Measurements from ENCODE around the gene HTRA2.

HTRA2 gene

DNA sequence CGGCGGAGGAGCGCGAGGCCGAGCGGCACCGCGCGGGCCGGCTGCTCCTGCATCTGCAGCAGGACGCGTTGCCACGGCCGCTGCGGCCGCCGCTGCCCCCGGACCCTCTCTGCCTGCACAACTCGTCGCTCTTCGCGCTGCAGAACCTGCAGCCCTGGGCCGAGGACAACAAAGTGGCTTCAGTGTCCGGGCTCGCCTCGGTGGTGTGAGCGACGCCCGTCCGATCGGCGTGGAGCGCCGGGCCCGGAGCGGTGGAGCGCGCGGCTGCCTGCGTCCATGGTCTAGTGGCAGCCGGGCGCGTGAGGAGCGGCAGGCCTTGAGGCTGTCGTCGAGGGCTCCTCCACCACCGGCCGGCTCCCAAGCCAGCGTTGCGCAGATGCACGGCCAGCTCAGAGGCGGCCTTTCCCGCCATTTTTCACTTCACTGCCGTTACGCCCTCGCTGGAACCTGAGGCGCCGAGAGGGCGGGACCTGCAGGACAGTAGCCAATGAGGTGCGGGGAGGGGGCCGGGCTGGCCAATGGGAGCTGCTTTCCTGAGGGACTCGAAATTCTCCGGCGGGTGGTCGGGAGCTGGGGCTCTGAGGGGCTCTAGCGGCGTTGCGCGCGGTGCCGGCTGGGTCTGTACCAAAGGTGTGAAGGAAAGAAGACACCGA is 13.6 kb upstream of the HTRA2 start:
- peak; percentile 83 for DNase-seq (ENCODE audit: low spot score)

DNA sequence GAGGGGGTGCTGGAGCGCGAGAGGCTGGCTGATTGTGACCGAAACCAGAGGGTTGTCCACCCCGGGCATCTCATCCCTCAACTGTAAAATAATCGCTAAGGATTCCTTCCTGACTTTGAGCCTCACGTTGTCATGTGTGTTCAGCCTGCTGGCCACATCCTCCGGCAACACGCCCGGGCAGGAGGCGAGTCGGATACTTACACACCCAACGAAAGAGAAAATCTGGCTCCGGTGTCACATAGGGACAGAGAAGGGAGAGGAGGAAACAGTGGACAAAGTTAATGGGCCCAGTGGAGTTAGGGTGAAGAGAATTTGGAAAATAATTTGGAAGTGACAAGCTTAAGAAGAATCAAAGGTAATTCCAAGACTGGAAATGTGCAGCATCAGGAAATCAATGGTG is 13.1 kb upstream of the HTRA2 start:
- DNase-seq (ENCODE audit: low spot score): no peak

DNA sequence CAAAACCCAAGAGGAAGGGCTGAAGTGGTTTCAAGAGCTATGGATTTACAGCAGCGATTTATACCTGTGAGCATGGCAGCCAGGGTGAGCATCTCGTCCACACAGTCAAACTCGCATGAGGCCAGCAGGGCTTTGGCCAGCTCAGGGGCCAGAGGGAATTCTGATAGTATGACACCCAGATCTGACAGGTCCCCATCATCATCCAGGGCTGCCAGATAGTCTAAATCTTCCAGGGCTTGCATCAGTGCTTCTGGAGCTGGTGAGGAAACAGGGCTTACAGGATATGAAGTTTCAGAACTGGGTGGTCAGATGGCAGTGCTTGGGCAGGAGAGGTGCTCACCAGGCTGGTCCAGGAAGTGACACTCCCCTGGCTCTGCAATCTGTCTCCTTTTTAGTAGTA is 7.2 kb upstream of the HTRA2 start:
- no peak for DNase-seq (ENCODE audit: low spot score)

DNA sequence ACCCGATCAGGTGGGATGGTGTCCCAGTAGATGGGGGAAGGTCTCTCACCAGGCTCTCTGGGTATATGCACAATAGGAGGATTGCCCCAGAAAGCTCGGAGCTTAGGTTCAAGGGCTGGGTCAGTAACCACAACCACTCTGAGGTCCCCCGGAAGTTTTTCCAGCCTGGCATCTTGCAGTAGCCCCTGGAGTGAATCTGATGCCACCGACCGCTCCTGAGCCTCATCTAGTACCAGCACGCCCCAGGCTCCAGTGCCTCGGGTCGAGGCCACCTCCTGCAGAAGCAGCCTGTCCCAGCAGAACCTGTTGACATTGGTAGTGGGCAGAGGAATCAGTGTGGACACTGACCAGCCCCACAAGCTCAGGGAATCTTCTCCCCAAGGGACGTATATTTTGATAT is 5.7 kb upstream of the HTRA2 start:
- DNase-seq (ENCODE audit: low spot score): no peak

DNA sequence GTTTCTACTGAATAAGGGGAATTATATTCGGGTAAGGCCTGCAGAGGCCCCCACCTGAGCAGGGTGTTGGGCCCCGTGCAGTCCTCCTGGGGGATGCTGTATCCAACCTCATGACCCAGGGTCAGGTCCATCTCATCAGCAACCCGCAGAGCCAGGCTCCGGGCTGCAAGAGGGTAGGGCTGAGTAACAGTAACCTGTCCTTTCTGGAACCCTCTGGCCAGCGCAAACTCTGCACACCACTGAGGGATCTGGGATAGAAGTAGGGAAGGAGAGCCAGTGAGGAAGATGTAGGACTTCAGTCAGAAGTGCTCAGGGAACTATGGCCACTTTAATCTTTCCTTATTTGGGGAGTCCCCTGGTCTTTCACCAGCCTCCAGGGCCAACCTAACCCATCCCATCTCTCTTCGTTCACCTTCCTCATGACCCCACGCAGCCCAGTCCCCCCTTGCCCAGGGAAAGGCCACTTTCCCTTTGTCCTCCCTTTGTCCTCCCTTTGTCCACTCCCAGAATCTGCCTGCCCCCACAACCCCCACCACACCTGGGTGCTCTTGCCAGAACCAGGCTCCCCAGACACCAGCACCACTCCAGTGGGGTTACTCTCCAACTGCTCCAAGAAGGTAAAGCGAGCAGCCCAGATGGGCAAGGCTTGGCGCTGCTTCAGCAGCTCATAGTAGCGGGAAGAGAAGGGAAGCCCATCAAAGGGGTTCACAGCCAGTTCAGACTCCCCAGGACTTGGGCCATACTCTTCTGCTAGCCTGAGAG is 4.6 kb upstream of the HTRA2 start:
- no peak for DNase-seq (ENCODE audit: low spot score)

DNA sequence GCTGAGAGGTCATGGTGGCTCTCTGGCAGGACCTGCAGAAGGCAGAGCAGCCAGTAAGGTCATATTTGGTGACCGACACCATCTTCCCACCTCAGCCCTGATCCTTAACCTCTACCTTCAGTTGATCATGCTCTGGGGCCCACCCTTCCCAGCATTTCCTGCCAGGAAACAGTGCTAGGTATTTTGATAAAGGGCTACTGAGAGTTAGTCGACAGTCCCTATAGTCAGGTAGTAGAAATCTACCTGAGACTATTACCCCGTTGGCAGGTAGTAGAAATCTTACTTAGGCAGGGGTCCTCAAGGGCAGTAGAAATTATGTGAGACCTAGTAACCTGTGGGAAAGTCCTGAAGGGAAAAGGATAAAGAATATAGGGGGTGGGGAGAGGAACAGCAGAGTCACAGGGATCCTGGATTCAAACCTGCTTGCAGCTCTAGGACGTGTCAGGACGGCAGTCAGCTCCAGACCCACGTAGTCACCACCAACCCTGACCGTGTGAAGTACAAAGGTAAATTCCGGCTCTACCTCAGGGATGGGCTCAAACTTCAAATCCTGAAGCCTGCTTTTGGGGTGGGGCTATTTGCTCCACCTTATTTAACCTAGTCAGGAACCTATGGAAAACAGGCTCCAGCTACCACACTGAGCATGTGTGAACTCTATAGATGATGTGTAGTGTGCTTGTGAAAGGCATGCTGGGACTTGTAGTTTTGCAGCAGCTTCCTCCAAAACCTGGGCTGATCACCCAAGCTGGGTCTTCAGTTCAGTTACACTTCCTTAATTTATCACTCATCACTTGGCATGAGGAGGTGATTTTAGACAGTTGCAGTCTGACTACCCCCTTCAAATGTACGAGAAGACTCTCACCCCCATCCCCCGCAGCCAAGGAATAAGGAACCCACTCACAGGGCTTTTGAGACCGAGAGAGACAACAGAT is 3.8 kb upstream of the HTRA2 start, which contains the start of gene DQX1:
Gene DQX1, minus strand, starts transcription at position 515 of the 932 bp plus-strand sequence. Its CDS starts 502 bp downstream, at position 13.
- peak; percentile 28 for DNase-seq (ENCODE audit: low spot score)

DNA sequence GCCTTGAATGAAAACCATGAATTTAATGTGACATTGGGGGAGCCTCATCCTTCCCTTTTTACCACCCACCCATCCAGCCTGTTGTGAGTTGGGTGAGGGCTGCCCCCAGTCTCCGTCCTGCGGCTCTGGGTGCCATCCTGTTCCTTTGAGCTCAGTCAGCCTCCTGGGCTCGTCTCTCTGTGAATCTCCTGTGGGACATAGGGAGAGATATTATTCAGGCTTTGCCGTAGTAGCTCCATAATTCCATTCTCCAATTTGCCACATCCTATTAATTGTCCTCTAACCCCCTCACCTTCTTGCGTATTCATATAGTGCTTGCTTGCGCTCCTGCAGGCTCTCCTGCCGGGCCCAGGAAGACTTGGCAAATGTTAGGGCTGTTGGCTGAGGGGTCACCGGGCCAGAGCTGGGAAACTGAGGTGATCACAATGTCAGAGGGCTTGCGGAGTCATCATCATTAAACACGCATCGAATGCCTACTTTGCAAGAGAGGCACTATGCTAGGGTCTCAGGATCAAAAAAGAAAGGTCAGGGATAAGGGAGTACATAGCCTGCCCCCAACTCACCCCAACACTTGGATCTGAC is 3.0 kb upstream of the HTRA2 start:
- DNase-seq (ENCODE audit: low spot score): no peak

DNA sequence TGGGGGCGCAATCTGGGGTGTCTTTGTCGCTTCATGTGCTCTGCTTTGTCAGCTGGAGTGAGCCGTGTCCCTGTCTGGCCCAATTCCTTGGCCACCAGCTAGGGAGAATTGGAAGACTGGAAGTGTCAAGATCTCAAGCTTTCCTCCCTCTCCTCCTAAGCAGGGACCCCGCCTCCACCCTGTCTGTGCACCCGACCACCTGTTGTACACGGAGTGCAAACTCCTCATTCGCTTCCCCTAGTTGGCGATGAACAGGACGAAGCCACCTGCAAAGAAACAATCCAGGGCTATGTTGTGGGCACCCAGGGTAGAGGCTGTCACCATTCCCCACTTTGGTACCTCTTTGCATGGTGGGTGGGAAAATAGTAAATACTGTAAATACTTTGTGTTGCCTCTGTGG is 2.0 kb upstream of the HTRA2 start:
- no peak for DNase-seq (ENCODE audit: low spot score)

DNA sequence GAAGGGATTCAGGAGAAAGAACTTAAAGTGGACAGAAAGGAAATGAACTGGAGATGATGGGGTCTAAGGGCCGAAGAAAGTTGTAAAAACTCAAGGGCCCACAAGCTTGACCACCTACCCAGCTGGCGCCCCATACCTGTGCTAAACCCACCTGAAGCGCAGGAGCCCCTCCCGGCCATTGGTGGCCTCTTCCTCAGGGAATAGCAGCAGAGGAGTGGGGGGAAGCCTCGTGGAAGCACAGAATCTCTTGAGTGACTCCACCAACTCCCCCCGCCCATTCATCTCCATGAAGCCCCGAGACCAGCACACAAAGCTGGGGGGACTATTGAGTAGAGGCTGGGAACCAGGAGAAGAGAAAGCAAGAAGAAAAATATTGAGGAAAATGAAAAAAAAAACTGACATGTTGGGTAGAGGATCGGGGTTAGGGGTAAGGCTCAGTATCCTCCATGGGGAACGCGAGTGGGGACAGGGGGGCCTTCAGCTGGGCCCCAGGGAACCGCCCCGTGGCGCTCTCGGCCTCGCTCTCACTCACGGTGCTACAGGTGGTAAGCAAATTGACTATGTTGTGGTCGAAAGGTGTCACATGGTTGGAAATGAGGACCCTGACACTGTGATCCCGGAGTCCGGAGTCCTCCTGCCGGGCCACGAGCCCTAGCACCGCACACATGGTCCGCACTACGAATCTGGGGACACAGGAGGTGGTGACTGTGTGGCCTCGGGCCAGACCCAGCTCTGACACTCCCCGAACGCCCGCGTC is 955 bp upstream of the HTRA2 start:
- DNase-seq (ENCODE audit: low spot score): no peak

DNA sequence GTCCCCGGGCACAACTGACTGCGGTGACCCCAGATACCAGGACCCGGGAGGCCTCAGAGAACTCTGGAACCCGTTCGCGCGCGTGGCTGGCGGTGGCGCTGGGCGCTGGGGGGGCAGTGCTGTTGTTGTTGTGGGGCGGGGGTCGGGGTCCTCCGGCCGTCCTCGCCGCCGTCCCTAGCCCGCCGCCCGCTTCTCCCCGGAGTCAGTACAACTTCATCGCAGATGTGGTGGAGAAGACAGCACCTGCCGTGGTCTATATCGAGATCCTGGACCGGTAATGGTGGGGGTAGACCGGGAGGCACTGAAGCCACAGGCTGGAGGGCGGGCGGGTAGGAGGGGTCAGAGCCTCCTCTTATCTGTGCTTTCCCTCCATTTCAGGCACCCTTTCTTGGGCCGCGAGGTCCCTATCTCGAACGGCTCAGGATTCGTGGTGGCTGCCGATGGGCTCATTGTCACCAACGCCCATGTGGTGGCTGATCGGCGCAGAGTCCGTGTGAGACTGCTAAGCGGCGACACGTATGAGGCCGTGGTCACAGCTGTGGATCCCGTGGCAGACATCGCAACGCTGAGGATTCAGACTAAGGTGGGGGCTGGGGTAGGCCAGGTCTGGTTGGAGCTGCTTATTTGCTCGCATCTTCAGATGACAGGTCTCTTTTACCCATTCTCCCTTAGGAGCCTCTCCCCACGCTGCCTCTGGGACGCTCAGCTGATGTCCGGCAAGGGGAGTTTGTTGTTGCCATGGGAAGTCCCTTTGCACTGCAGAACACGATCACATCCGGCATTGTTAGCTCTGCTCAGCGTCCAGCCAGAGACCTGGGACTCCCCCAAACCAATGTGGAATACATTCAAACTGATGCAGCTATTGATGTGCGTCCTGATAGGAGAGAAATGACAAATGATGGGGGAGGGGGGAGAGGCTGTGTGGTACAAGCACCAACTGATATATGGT is 780 bp downstream of the HTRA2 start:
- peak; percentile 75 for DNase-seq (ENCODE audit: low spot score)

DNA sequence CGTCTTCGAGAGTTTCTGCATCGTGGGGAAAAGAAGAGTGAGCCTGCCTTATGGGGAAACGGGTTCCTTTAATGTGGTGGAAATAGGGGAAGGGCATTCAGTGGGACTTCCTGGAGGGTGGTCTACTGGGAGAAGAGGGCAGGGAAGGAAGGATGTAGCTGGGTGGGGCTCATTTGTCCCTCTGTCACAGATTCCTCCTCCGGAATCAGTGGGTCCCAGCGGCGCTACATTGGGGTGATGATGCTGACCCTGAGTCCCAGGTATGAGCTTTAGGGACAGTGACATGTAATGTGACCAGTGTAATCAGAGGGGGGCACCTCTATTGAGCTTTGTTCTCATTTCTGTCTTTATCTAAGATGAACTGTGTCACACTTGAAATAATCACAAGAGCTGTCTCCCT is 1.9 kb downstream of the HTRA2 start:
- no peak for DNase-seq (ENCODE audit: low spot score)

DNA sequence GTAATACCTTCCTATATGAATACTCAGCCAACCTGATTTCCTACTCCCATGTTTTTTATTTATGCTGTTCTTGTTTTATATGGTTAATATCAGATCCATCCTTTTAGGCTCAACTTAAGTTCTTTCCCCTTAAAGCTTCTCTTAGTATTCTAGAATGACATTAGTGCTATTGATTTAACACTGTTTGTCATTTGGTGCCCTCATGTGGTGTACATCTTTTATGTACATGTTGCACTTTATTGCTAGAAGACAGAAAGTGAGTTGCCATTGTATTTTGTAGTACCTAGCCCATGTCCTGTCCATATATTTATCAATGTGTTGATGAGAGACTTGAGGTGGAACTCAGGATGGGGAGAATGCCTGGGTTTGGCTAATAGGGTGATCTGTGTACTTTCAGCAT is 2.5 kb downstream of the HTRA2 start:
- DNase-seq (ENCODE audit: low spot score): peak; percentile 40

DNA sequence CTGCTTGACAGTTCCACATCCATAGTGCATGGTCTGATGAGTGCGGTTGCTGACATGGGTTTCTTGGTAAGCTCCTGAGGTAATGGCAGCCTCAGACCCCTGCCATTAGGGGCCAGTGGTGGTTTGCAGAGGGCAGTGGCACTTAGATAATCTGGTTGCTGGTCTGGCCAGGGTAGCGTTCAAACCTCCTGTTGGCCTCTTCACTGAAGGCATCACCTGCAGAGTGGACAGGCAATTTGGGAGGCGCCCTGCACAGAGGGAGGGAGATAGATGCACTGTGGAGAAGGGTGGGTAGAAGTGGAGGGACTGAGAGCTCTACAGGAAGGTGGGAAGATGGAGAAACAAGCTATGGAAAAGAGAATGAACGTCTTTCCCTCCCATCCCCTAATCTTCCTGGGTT is 3.7 kb downstream of the HTRA2 start:
- no peak for DNase-seq (ENCODE audit: low spot score)

DNA sequence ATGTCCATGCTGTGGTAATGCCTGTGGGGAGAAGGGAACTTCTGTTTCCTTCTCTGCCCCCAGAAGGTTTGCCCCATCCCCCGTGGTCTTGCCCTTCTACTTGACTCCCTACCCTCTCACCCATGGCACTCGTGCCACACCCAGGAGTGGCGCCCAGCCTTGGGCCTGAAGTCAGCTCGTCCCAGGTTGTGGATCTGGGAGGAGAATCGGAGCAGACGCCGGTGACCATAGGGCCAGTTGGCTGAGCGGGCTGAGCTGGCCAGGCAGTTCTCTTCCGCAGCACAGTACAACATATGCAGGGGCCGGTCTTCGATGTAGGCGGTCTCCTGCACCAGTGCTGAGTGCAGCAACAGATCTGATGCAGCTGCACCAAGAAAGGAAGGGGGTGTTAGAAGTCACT is 4.7 kb downstream of the HTRA2 start:
- no peak for DNase-seq (ENCODE audit: low spot score)

DNA sequence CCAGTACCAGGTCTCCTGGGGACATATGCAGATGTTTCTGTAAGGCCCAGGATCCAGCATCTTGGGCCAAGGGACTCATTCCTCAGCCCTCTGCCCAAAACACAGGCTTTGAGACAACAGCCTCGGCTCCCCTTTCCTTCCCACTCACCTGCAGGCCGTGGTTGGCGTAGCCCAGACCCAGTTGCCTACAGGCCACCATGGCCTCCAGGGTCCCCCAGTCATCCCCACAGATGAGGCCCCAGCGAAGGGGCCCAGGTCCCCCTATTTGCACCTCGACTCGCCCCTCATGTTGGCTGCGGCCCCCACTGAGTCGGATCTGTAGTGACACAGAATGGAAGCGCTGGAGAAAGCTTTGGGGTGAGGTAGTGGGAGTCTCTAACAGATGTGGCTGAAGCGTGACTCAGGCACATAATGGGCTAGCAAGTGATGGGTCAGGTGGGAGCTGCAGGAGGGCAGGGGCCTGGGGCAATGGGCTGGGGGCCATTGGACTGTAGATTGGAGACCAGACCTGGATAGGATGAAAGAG is 5.8 kb downstream of the HTRA2 start:
- DNase-seq (ENCODE audit: low spot score): no peak

DNA sequence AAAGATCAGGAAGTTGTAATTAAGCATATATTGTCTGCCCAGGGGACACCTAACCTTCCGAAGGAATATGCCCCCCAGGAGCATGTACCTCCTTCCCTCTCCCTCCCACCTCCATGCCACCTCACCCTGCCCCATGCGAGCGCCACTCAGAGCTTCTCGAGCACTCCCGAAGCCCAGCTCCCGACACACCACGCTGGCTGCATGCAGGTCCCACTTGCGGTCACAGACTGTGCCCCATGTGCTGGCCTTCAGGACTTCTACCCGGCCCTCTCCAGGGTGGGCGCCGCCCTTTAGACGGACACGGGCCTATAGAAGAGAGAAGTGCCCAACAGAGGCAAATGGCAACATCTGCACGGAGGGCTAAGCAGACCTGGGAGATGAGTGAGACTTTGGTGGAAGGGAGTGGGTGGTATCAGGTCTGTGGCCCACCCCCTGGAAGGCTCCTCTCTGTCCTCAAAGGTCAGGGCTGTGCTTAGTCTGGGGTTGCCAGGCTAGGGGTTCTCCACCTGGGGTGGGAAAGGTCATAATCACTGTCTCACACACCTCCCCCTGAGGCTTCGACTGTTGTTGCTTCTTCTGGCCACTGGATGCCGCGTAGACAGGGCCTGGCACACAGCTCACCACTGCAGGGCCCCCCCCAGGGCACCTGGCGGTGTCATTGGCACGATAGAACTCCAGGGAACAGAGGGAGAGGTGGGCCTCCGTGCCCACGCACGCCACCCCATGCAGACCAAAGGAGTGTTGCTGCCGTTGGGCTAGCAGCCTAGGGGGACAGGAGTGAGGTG is 6.6 kb downstream of the HTRA2 start:
- DNase-seq (ENCODE audit: low spot score): no peak

DNA sequence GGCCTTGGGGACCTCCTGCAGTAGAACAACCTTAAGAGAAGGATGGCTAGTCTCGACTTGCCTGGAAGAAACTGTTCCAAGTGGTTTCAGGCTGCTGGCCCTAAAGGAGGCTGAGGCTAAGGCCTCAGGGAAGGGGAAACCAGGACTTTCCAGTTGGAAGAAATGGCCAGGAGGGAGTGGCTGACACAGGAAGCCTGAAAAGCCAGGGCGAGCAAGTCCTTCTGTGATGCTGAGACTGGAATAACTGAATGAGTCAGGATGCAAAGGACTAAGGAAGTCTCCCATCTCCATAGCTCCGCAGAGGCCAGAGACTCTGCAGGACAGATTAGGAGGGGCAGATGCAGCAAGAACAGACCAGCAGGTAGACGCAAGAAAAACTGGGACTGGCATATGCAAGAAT is 7.4 kb downstream of the HTRA2 start:
- no peak for DNase-seq (ENCODE audit: low spot score)

DNA sequence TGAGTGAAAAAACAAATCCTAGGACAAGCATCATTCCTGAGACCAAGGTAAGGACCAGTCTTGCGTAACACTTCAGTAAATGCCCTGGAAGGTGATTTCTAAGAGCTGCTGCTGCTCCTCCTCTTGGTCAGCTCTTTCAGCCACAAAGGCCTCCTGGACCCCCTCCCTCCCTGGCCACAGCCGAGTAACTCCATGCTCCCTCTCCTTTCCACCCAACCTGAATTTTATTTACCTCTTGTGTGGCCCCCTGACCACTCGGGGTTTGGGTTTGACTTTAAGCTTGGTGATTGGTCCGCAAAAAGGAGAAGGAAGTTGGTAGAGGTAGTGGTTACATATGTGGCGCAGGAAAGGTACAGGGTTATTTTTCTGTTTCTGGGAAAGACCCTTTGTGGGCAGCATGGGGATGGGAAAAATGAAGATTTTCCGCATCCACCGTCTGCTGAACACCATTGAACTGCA is 9.2 kb downstream of the HTRA2 start:
- no peak for DNase-seq (ENCODE audit: low spot score)

DNA sequence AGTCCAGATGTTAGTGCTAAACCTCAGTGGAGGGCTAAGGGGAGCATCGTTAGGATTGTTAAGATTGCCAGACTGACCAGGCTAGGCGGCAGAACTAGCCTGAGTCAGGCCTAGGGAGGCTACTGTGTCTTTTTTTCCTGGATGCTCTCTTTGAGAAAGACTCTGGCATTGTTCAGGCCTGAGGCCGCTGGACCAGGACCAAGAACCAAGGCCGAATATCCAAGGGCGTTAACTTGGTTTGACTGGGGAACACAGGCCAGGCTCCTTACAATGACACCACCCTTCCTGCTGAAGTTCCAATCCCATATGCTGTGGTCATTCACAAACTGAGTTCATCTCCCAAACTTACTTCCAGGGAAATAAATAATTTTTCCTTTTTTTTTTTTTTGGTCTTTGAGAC is 10.6 kb downstream of the HTRA2 start:
- DNase-seq (ENCODE audit: low spot score): no peak

Data from hepatic stellate cell (primary cell).